ENCODE measurements around the gene EPX.

GRCh38 chr17:58172369-58173071 lies 20.0 kb upstream of the EPX start:
- TF ChIP-seq, protein P1, sequence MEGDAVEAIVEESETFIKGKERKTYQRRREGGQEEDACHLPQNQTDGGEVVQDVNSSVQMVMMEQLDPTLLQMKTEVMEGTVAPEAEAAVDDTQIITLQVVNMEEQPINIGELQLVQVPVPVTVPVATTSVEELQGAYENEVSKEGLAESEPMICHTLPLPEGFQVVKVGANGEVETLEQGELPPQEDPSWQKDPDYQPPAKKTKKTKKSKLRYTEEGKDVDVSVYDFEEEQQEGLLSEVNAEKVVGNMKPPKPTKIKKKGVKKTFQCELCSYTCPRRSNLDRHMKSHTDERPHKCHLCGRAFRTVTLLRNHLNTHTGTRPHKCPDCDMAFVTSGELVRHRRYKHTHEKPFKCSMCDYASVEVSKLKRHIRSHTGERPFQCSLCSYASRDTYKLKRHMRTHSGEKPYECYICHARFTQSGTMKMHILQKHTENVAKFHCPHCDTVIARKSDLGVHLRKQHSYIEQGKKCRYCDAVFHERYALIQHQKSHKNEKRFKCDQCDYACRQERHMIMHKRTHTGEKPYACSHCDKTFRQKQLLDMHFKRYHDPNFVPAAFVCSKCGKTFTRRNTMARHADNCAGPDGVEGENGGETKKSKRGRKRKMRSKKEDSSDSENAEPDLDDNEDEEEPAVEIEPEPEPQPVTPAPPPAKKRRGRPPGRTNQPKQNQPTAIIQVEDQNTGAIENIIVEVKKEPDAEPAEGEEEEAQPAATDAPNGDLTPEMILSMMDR (IDR thresholded peaks at IDR 0.05): peak in 3 of 7 experiments; percentile 12 to 19 (median 19)
- no peak for TF ChIP-seq POLR2A (IDR thresholded peaks at IDR 0.05)
